Nephron (organoid): ENCODE data around the gene CCDC88C.

Experiments
- H3K27ac Mint-ChIP-seq, 3 experiments: 2 replicates each; pipeline ENCODE4 v1.8.0; 2020; ENCODE audit warnings: mixed read lengths in 3 of 3, mild to moderate bottlenecking in 2 of 3, moderate library complexity in 1 of 3
- H3K27me3 Mint-ChIP-seq: 2 replicates; pipeline ENCODE4 v1.8.0; 2021; ENCODE audit warnings: low read depth, mild to moderate bottlenecking, moderate library complexity, mixed read lengths
- H3K36me3 Mint-ChIP-seq: 2 replicates; pipeline ENCODE4 v1.8.0; 2020; ENCODE audit warnings: low read depth, mixed read lengths
- H3K4me1 Mint-ChIP-seq: 2 replicates; pipeline ENCODE4 v1.8.0; 2020; ENCODE audit warnings: mixed read lengths
- H3K4me3 Mint-ChIP-seq, 3 experiments: 2 replicates each; pipeline ENCODE4 v1.8.0; 2020; ENCODE audit warnings: mild to moderate bottlenecking in 3 of 3, mixed read lengths in 3 of 3, moderate library complexity in 2 of 3
- H3K9me3 Mint-ChIP-seq: 2 replicates; pipeline ENCODE4 v1.8.0; 2020; ENCODE audit warnings: mixed read lengths
- CTCF ChIP-seq, 3 experiments: fragments of 200-600 bp; sonication (generic); IDR thresholded peaks; one replicate each; pipeline ENCODE4 v1.5.0; 2021; ENCODE audit warnings: antibody characterized with exemption in 3 of 3; ENCODE audit not compliant: unreplicated experiment in 3 of 3

The CCDC88C gene

GRCh38 chr14:91385697-91386096 lies 31.9 kb downstream of the CCDC88C start:
- Mint-ChIP-seq H3K27me3 (peaks cover 16% of the 10 kb centered on the region), H3K4me1 (peaks cover 73% of the 10 kb centered on the region), H3K4me3 (no peak overlapping the region), H3K27ac (no peak overlapping the region), H3K36me3 (no peaks in the 10 kb centered on the region), H3K9me3 (no peaks in the 10 kb centered on the region)
- no peak for TF ChIP-seq CTCF (IDR thresholded peaks at IDR 0.05; ENCODE audit: unreplicated experiment in 3 of 3)

- Mint-ChIP-seq H3K4me1 (peaks cover 75% of the 10 kb centered on the region), H3K27ac (peak overlapping the region in 1 of 3 experiments; percentile 20), H3K4me3 (no peak overlapping the region), H3K27me3 (peaks cover 16% of the 10 kb centered on the region), H3K36me3 (no peaks in the 10 kb centered on the region), H3K9me3 (no peaks in the 10 kb centered on the region)
- TF ChIP-seq CTCF (IDR thresholded peaks at IDR 0.05; ENCODE audit: unreplicated experiment in 3 of 3), result no peak
Measured at GRCh38 chr14:91385224-91385623, 32.4 kb downstream of the CCDC88C start.

GRCh38 chr14:91383439-91383838 lies 34.2 kb downstream of the CCDC88C start:
- Mint-ChIP-seq H3K36me3 (no peaks in the 10 kb centered on the region), H3K4me3 (no peak overlapping the region), H3K27me3 (peaks cover 19% of the 10 kb centered on the region), H3K27ac (peak overlapping the region; percentile 53 to 91 (median 54)), H3K9me3 (no peaks in the 10 kb centered on the region), H3K4me1 (peaks cover 80% of the 10 kb centered on the region)
- no peak for TF ChIP-seq CTCF (IDR thresholded peaks at IDR 0.05; ENCODE audit: unreplicated experiment in 3 of 3)

- peak overlapping the region; percentile 5 to 91 (median 53) for H3K27ac Mint-ChIP-seq
- peaks cover 80% of the 10 kb centered on the region for H3K4me1 Mint-ChIP-seq
- H3K27me3 Mint-ChIP-seq, result peaks cover 19% of the 10 kb centered on the region
- no peak overlapping the region for H3K4me3 Mint-ChIP-seq
- TF ChIP-seq CTCF (IDR thresholded peaks at IDR 0.05; ENCODE audit: unreplicated experiment in 3 of 3), result no peak
- H3K36me3 Mint-ChIP-seq, result no peaks in the 10 kb centered on the region
- no peaks in the 10 kb centered on the region for H3K9me3 Mint-ChIP-seq
Measured at GRCh38 chr14:91381801-91382670, 35.6 kb downstream of the CCDC88C start.

GRCh38 chr14:91380610-91381371 lies 36.8 kb downstream of the CCDC88C start:
- Mint-ChIP-seq H3K27me3 (peaks cover 17% of the 10 kb centered on the region), H3K9me3 (no peaks in the 10 kb centered on the region), H3K27ac (peak overlapping the region; percentile 78 to 92 (median 91)), H3K36me3 (no peaks in the 10 kb centered on the region), H3K4me3 (peak overlapping the region in 2 of 3 experiments; percentile 22 to 37), H3K4me1 (peaks cover 86% of the 10 kb centered on the region)
- no peak for TF ChIP-seq CTCF (IDR thresholded peaks at IDR 0.05; ENCODE audit: unreplicated experiment in 3 of 3)
